HepG2 (cell line): Measurements from ENCODE around the gene YWHAH. TPM values are rescaled to one million over a fixed set of nuclear protein-coding genes. Genes with fewer than 3 reads are reported as not detected.

ENCODE experiments used
- ATAC-seq: fragments of 200-7000 bp; cut with Tn5 transposase; 3 replicates; pipeline ENCODE4 v1.9.1; 2020; ENCODE audit warnings: mild to moderate bottlenecking, moderate library complexity
- BruUV-seq: library from RNA; stranded (reverse); fragments of 400-500 nt; replicated peaks from 2 replicates; lab custom pipeline; 2021; lab: Mats Ljungman, UMichigan
- CTCF ChIA-PET: fragments of 300-600 bp; formaldehyde crosslinking; extraction: SDS; loops from one replicate; lab custom pipeline; 2021; ENCODE audit warnings: low total read pairs, inconsistent platforms, low intra/inter-chr PET ratio; lab: Yijun Ruan, JAX
- POLR2A ChIA-PET: fragments of 350-600 bp; sonication (Branson Sonifier 250); formaldehyde crosslinking; loops from one replicate; lab custom pipeline; 2020; ENCODE audit warnings: antibody characterized with exemption, inconsistent platforms; lab: Yijun Ruan, JAX
- DNase-seq: peaks from one replicate; pipeline ENCODE4 v3.0.0-alpha.2; 2015; ENCODE audit warnings: low spot score
- FAIRE-seq: peaks from 3 replicates; lab custom pipeline; 2011; peaks lifted over from hg19 to GRCh38; lab: Jason Lieb, UNC
- H2AFZ ChIP-seq: one replicate; pipeline ENCODE4 v1.6.1; 2011; ENCODE audit warnings: low read length, inconsistent platforms
- H3K27ac ChIP-seq: fragments of 300-600 bp; 3 replicates; pipeline ENCODE4 v1.8.0; 2011; ENCODE audit warnings: mixed run types, mild to moderate bottlenecking, mixed read lengths, low read length, inconsistent platforms; ENCODE audit not compliant: insufficient read depth; ENCODE audit errors: extremely low read length
- H3K27me3 ChIP-seq, 2 experiments: fragments of 200-600 bp in 1 of 2; 2 replicates in 1 of 2; 3 replicates in 1 of 2; pipeline versions ENCODE4 v1.6.0 to v1.8.0; 2011; ENCODE audit warnings: low read length in 2 of 2, mild to moderate bottlenecking in 2 of 2, moderate library complexity in 2 of 2, inconsistent platforms in 1 of 2; ENCODE audit not compliant: insufficient read depth in 2 of 2, control insufficient read depth in 1 of 2
- H3K36me3 ChIP-seq, 2 experiments: fragments of 200-600 bp in 1 of 2; replicated peaks in 1 of 2; 2 replicates in 1 of 2; 3 replicates in 1 of 2; pipeline versions ENCODE4 v1.5.1 to v1.8.0; 2011; ENCODE audit warnings: low read length in 2 of 2, inconsistent platforms in 1 of 2; ENCODE audit not compliant: insufficient read depth in 2 of 2, control insufficient read depth in 1 of 2
- H3K4me1 ChIP-seq: 2 replicates; pipeline ENCODE4 v1.5.1; 2012; ENCODE audit warnings: low read length, inconsistent platforms; ENCODE audit not compliant: insufficient read depth
- H3K4me2 ChIP-seq: 2 replicates; pipeline ENCODE4 v1.6.0; 2011; ENCODE audit warnings: low read depth, low read length, inconsistent platforms
- H3K4me3 ChIP-seq, 3 experiments: fragments of 200-600 bp in 1 of 3; sonication (generic), shearing (Covaris generic) in 1 of 3; replicated peaks in 1 of 3; 2 replicates each; pipeline ENCODE4 v1.5.1; 2011 to 2016; ENCODE audit warnings: low read length in 3 of 3, inconsistent platforms in 2 of 3, low read depth in 2 of 3, mild to moderate bottlenecking in 2 of 3, control low read depth in 1 of 3, mixed read lengths in 1 of 3; ENCODE audit not compliant: insufficient read depth in 1 of 3
- H3K79me2 ChIP-seq: one replicate; pipeline ENCODE4 v1.6.1; 2011; ENCODE audit warnings: low read length, inconsistent platforms; ENCODE audit not compliant: insufficient read depth
- H3K9ac ChIP-seq: 2 replicates; pipeline ENCODE4 v1.6.0; 2011; ENCODE audit warnings: mild to moderate bottlenecking, low read depth, low read length, inconsistent platforms; ENCODE audit not compliant: insufficient read depth
- H3K9me3 ChIP-seq: 2 replicates; pipeline ENCODE4 v1.5.1; 2012; ENCODE audit warnings: mild to moderate bottlenecking, low read length
- H4K20me1 ChIP-seq: 2 replicates; pipeline ENCODE4 v1.6.0; 2011; ENCODE audit warnings: inconsistent platforms, mild to moderate bottlenecking, low read length, moderate library complexity; ENCODE audit not compliant: insufficient read depth
- GATAD1 ChIP-seq: IDR thresholded peaks from 2 replicates; pipeline ENCODE4 v1.6.1; 2016; ENCODE audit warnings: missing genetic modification reagents, missing compliant biosample characterization
- HES4 ChIP-seq: sonication (generic); formaldehyde crosslinking; IDR thresholded peaks from 2 replicates; pipeline ENCODE4 v1.9.0; 2021; ENCODE audit warnings: mild to moderate bottlenecking, missing genetic modification reagents, borderline replicate concordance
- ISX ChIP-seq: sonication (generic); formaldehyde crosslinking; conservative IDR thresholded peaks from 2 replicates; pipeline ENCODE4 v1.5.0; 2020; ENCODE audit warnings: missing genetic modification reagents
- MAFK ChIP-seq, 2 experiments: IDR thresholded peaks in 1 of 2; conservative IDR thresholded peaks in 1 of 2; 2 replicates each; pipeline ENCODE4 v1.6.1; 2011; ENCODE audit warnings: improper control_type of control experiment in 2 of 2, low read length in 2 of 2
- MIXL1 ChIP-seq: IDR thresholded peaks from 2 replicates; pipeline ENCODE4 v1.6.1; 2016
- MTA1 ChIP-seq: sonication (generic); formaldehyde crosslinking; IDR thresholded peaks from 2 replicates; pipeline ENCODE4 v1.4.0; 2020; ENCODE audit warnings: missing genetic modification reagents, mild to moderate bottlenecking, borderline replicate concordance
- ZKSCAN1 ChIP-seq: fragments of 150-350 bp; IDR thresholded peaks from 2 replicates; pipeline ENCODE4 v1.6.1; 2014; ENCODE audit warnings: low read length
- ZMYM2 ChIP-seq: sonication (generic); formaldehyde crosslinking; IDR thresholded peaks from 2 replicates; pipeline ENCODE4 v1.8.0; 2022; ENCODE audit warnings: mild to moderate bottlenecking, missing genetic modification reagents
- ZNF251 ChIP-seq: sonication (generic); formaldehyde crosslinking; IDR thresholded peaks from 2 replicates; pipeline ENCODE4 v1.9.0; 2021; ENCODE audit warnings: mild to moderate bottlenecking, missing genetic modification reagents
- ZNF383 ChIP-seq: sonication (generic); formaldehyde crosslinking; IDR thresholded peaks from 2 replicates; pipeline ENCODE4 v1.4.0; 2020; ENCODE audit warnings: missing genetic modification reagents, mild to moderate bottlenecking, borderline replicate concordance
- ZNF550 ChIP-seq: sonication (generic); formaldehyde crosslinking; IDR thresholded peaks from 2 replicates; pipeline ENCODE4 v1.4.0; 2020; ENCODE audit warnings: mild to moderate bottlenecking, missing genetic modification reagents, borderline replicate concordance
- WGBS: methylation state at CpG from one replicate; pipeline ENCODE4 v1.1.6; 2017; ENCODE audit warnings: low lambda C conversion rate; 5-methylcytosine and 5-hydroxymethylcytosine counted together
- in situ Hi-C: cut with HindIII; loops from 2 replicates; pipeline ENCODE4 v1.10.0; 2017; ENCODE audit warnings: low pct_unique_long_range_greater_than_20kb; ENCODE audit not compliant: extremely low pct_ligation_motif_present
- intact Hi-C: fragments of 100-400 bp; cut with micrococcal nuclease; formaldehyde crosslinking; loops from one replicate; pipeline ENCODE4 v1.10.0; 2022; ENCODE audit not compliant: unreplicated experiment
- polyA plus RNA-seq, 8 experiments: library from polyadenylated mRNA; depleted of rRNA in 3 of 8; stranded (reverse) in 7 of 8; unstranded in 1 of 8; fragments of >200 nt; fragmentation: Illumina TruSeq in 4 of 8; extraction: Trizol in 4 of 8; gene quantifications; 2 replicates each; pipeline versions ENCODE4 v1.2.1 to v1.2.3, GENCODE V29; 2011 to 2016; ENCODE audit warnings: low read depth in 4 of 8, missing spikeins in 1 of 8, mixed read lengths in 1 of 8; ENCODE audit not compliant: insufficient read depth in 1 of 8
- total RNA-seq, 5 experiments: library from RNA; depleted of rRNA; stranded (reverse); fragments of >200 nt; fragmentation: Illumina TruSeq; extraction: Trizol; gene quantifications; 2 replicates each; pipeline ENCODE4 v1.2.3, GENCODE V29; 2016; ENCODE audit warnings: low read depth in 1 of 5
- TF ChIP-seq, protein P1 (sequence below): sonication (generic); formaldehyde crosslinking; IDR thresholded peaks from 2 replicates; pipeline ENCODE4 v1.5.1; 2020; ENCODE audit warnings: mild to moderate bottlenecking, missing genetic modification reagents, moderate library complexity

YWHAH gene
- total and polyA plus RNA-seq, 2 of the 13 experiments (the other 11 are each of a cell fraction or from before 2014, with no cell fraction given) = 35.6 to 92.7 TPM

DNA sequence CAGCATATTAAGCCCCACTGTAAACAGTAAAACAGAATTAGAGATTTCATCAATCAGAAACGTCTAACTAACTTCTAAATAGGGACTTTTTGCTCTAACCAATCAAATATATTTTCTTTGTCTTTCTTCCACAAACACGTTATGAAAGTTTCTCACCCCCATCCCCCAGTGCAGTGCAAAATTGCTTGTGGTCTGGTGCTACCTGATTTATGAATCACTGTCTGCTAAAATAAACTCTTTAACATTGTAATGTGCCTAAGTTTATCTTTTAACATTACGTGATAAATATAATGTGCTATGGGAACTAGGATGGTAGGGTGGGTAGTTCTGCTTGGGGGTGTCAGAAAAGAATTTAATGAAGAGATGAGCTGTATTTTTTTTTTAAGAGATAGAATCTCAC is 51.5 kb downstream of the YWHAH start (continued):
- TF ChIP-seq, protein P1, sequence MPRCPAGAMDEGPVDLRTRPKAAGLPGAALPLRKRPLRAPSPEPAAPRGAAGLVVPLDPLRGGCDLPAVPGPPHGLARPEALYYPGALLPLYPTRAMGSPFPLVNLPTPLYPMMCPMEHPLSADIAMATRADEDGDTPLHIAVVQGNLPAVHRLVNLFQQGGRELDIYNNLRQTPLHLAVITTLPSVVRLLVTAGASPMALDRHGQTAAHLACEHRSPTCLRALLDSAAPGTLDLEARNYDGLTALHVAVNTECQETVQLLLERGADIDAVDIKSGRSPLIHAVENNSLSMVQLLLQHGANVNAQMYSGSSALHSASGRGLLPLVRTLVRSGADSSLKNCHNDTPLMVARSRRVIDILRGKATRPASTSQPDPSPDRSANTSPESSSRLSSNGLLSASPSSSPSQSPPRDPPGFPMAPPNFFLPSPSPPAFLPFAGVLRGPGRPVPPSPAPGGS = no peak
- no peak for TF ChIP-seq MTA1 (CRISPR knock-in tag)
- TF ChIP-seq, all 625 proteins: peak for 0

DNA sequence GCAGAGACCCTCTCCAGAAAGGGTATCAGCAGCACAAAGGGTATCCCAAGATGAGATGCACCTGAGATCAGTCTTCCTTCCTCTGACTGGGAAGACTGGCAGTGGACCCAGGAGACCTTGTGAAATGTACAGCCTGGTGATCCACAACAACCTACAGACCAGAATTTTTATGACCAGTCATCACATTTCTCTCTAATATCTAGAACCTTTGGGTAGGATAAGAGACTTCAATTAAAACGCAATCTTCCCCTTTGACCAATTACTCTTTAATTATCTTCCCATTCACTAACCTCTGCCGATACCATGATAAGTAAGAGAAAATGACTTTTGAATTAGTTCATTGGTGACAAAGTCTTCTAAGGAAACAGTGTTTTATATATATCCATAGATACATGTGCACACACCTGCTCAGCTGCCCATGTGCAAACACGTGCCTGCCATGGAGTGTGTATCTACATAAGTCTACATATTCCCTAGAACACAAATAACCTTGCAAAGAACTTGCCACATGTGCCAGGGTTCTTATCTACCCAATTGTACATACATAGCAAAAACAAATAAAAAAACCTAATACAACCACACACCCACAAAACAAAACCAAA is 54.5 kb downstream of the YWHAH start:
- H3K4me1 ChIP-seq = no peaks in the 10 kb centered on the region
- H2AFZ ChIP-seq = no peak overlapping the region
- H3K4me2 ChIP-seq = no peak overlapping the region
- no peak overlapping the region for H3K9ac ChIP-seq
- no peaks in the 10 kb centered on the region for H3K79me2 ChIP-seq
- ATAC-seq (no peak), DNase-seq (no peak), FAIRE-seq (no peak)
- in situ Hi-C loops = no loop called here
- H4K20me1 ChIP-seq = no peaks in the 10 kb centered on the region
- intact Hi-C loops = no loop called here
- POLR2A ChIA-PET = no interaction called here
- H3K27me3 ChIP-seq = no peaks in the 10 kb centered on the region
- H3K4me3 ChIP-seq = no peak overlapping the region
- TF ChIP-seq ZNF550 (no peak), MAFK (conservative IDR thresholded peaks at IDR 0.05 in 1 of 2, IDR thresholded peaks at IDR 0.05 in 1 of 2; ENCODE audit: low read length in 2 of 2) (peak; percentile 50 to 65; a peak in 3 of 4 replicates)
- WGBS = 6% methylated on average over 3 of the region's 3 CpGs
- H3K27ac ChIP-seq = no peak overlapping the region
- BruUV-seq = no TSS peak
- CTCF ChIA-PET = no interaction called here
- no peaks in the 10 kb centered on the region for H3K9me3 ChIP-seq
- H3K36me3 ChIP-seq = no peaks in the 10 kb centered on the region

DNA sequence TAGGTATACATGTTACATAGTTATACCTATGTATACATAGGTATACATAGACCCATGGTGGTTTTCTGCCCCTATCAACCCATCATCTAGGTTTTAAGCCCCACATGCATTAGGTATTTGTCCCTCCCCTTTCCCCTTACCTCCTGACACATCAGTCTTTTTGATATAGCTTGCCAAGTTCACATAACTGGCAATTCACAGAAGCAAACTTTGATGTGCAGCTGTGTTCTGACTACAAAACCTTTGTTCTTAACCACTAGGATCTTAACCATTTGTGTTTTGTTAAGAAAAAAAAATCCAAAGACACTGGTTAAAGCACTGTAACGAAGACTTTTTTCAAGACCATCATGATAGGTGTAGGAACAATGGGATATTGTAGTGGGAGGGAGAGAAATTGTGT is 55.8 kb downstream of the YWHAH start:
- ATAC-seq (no peak), DNase-seq (peak; percentile 16), FAIRE-seq (no peak)
- POLR2A ChIA-PET = no interaction called here
- CTCF ChIA-PET = no interaction called here
- Histone ChIP-seq H3K4me2 (no peak overlapping the region), H3K27ac (no peak overlapping the region), H2AFZ (no peak overlapping the region), H3K4me1 (no peaks in the 10 kb centered on the region), H4K20me1 (no peaks in the 10 kb centered on the region), H3K9ac (no peak overlapping the region), H3K9me3 (no peaks in the 10 kb centered on the region), H3K27me3 (no peaks in the 10 kb centered on the region), H3K36me3 (no peaks in the 10 kb centered on the region), H3K4me3 (no peak overlapping the region), H3K79me2 (no peaks in the 10 kb centered on the region)
- WGBS = 3% methylated on average over 1 of the region's 1 CpG
- no TSS peak for BruUV-seq
- TF ChIP-seq GATAD1 (CRISPR knock-in tag) = no peak
- no peak for TF ChIP-seq ISX (CRISPR knock-in tag)
- no peak for TF ChIP-seq ZNF383
- no peak for TF ChIP-seq HES4 (CRISPR knock-in tag)
- no peak for TF ChIP-seq ZKSCAN1
- no peak for TF ChIP-seq ZNF251 (CRISPR knock-in tag)
- no peak for TF ChIP-seq MIXL1 (CRISPR knock-in tag)
- TF ChIP-seq ZMYM2 (CRISPR knock-in tag) = no peak
- intact Hi-C loops = no loop called here
- in situ Hi-C loops = no loop called here
